ENCODE data around the gene CORO7. TPM values are rescaled to one million over a fixed set of nuclear protein-coding genes. Genes with fewer than 3 reads are reported as not detected.

Gene CORO7
- total RNA-seq, 4 donors from 2014 or later: 46.8 to 330 (median 58.1) TPM

GRCh38 chr16:4392382-4393239, 23.8 kb downstream of the CORO7 start:
- no peaks in the 10 kb centered on the region for H3K9me3 ChIP-seq
- in situ Hi-C loops (cut with MboI; ENCODE audit: low pct_ligation_motif_present in 1 of 4, low pct_unique_long_range_greater_than_20kb in 1 of 4, low sequenced_read_pairs in 3 of 4) (no loop called here), intact Hi-C loops (cut with DNase I; ENCODE audit: low total_unique reads) (no loop called here)
- no peak for DNase-seq
- H3K27me3 ChIP-seq: no peaks in the 10 kb centered on the region
- H3K4me3 ChIP-seq: no peak overlapping the region
- TF ChIP-seq POLR2AphosphoS5 (IDR thresholded peaks at IDR 0.05) (no peak), EP300 (IDR thresholded peaks at IDR 0.05; ENCODE audit: low read depth) (no peak), POLR2A (IDR thresholded peaks at IDR 0.05) (no peak)
- TF ChIP-seq, protein P1, sequence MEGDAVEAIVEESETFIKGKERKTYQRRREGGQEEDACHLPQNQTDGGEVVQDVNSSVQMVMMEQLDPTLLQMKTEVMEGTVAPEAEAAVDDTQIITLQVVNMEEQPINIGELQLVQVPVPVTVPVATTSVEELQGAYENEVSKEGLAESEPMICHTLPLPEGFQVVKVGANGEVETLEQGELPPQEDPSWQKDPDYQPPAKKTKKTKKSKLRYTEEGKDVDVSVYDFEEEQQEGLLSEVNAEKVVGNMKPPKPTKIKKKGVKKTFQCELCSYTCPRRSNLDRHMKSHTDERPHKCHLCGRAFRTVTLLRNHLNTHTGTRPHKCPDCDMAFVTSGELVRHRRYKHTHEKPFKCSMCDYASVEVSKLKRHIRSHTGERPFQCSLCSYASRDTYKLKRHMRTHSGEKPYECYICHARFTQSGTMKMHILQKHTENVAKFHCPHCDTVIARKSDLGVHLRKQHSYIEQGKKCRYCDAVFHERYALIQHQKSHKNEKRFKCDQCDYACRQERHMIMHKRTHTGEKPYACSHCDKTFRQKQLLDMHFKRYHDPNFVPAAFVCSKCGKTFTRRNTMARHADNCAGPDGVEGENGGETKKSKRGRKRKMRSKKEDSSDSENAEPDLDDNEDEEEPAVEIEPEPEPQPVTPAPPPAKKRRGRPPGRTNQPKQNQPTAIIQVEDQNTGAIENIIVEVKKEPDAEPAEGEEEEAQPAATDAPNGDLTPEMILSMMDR (IDR thresholded peaks at IDR 0.05): no peak
- WGBS, 2 donors (ENCODE audit: low coverage in 1 of 2): 60 to 69% methylated on average over 3 to 22 of the region's 27 CpGs
- H3K4me1 ChIP-seq: peaks cover 3 to 14% (median 7%) of the 10 kb centered on the region in 4 donors
- H3K36me3 ChIP-seq: peaks cover 0 to 5% (median 0%) of the 10 kb centered on the region in 4 donors
- peak overlapping the region; percentile 30 to 67 (median 38) for H3K27ac ChIP-seq

DNA sequence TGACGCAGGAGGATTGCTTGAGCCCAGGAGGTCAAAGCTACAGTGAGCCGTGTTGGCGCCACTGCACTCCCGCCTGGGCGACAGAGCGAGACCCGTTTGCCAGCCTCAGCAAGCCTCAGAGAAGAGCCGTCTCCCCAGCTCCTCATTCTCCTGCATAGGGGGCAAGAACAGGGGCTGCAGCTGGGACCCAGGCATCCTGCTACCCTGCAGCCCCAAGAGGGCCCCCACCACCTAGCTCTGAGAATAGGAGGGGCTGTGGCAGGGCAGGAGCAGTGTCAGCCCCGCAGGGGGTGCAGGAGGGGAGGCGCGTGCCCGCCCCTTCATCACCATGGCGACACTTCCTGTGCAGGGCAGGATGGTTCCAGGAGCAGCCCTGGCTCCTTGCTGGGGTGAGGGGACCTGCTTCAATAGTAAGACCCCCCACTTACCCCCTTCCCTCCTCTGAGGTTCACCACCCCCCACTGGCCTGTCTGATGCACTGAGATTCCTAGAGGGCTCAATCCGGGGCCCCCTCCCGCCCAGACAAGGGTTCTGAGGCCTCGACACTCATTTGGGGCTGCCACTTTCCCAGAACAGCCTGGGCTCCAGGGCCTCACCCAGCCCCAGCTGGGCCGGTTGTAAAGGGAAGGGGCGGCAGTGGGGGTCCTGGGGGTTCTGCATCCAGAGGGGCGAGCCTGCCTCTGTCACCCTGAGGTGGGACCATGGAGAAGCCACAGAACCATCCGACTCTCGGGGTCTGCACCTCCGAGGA, 24.6 kb downstream of the CORO7 start:
- in situ Hi-C loops (cut with MboI; ENCODE audit: low pct_ligation_motif_present in 1 of 4, low pct_unique_long_range_greater_than_20kb in 1 of 4, low sequenced_read_pairs in 3 of 4): no loop called here
- Histone ChIP-seq H3K4me1 (peaks cover 3 to 14% (median 7%) of the 10 kb centered on the region in 4 donors), H3K36me3 (peaks cover 0 to 5% (median 0%) of the 10 kb centered on the region in 4 donors), H3K9me3 (no peaks in the 10 kb centered on the region), H3K27ac (peak overlapping the region; percentile 30 to 67 (median 38)), H3K4me3 (no peak overlapping the region), H3K27me3 (no peaks in the 10 kb centered on the region)
- TF ChIP-seq POLR2A (IDR thresholded peaks at IDR 0.05) (no peak), EP300 (IDR thresholded peaks at IDR 0.05; ENCODE audit: low read depth) (no peak), POLR2AphosphoS5 (IDR thresholded peaks at IDR 0.05) (no peak)
- TF ChIP-seq, protein P1 (IDR thresholded peaks at IDR 0.05): no peak
- WGBS, 2 donors (ENCODE audit: low coverage in 1 of 2): 91% methylated on average over 10 of the region's 22 CpGs; no CpG with 5 or more reads in 1 of the 2 donors
- no peak for DNase-seq
- intact Hi-C loops (cut with DNase I; ENCODE audit: low total_unique reads): no loop called here

GRCh38 chr16:4390266-4391260, 25.8 kb downstream of the CORO7 start:
- no peak overlapping the region for H3K27ac ChIP-seq

More at GRCh38 chr16:4390266-4391260, 25.8 kb downstream of the CORO7 start:
- Histone ChIP-seq H3K36me3 (peaks cover 0 to 5% (median 0%) of the 10 kb centered on the region in 4 donors), H3K4me1 (peaks cover 3 to 14% (median 7%) of the 10 kb centered on the region in 4 donors), H3K4me3 (no peak overlapping the region), H3K27me3 (no peaks in the 10 kb centered on the region), H3K9me3 (no peaks in the 10 kb centered on the region)
- no peak for TF ChIP-seq POLR2AphosphoS5 (IDR thresholded peaks at IDR 0.05)
- no peak for TF ChIP-seq EP300 (IDR thresholded peaks at IDR 0.05; ENCODE audit: low read depth)
- TF ChIP-seq POLR2A (IDR thresholded peaks at IDR 0.05): no peak
- TF ChIP-seq, protein P1 (IDR thresholded peaks at IDR 0.05): no peak
- intact Hi-C loops (cut with DNase I; ENCODE audit: low total_unique reads) (no loop called here), in situ Hi-C loops (cut with MboI; ENCODE audit: low pct_ligation_motif_present in 1 of 4, low pct_unique_long_range_greater_than_20kb in 1 of 4, low sequenced_read_pairs in 3 of 4) (no loop called here)
- no peak for DNase-seq
- 91% methylated on average over 6 to 17 of the region's 18 CpGs for WGBS, 2 donors (ENCODE audit: low coverage in 1 of 2)

Data from transverse colon (tissue), 4 donors.